ENCODE measurements around the gene MDM1.

Gene MDM1

GRCh38 chr12:68327896-68328295, 4.3 kb downstream of the MDM1 start:
- no peak for TF ChIP-seq CTCF (conservative IDR thresholded peaks at IDR 0.05; ENCODE audit: low read depth)
- CTCF ChIA-PET, result interaction anchor here (0.8 kb wide), 1 partner anchor 8 kb away, joined by 3 read pairs; no protein-coding TSS in a partner anchor
- no peak for DNase-seq (ENCODE audit: low spot score)
- POLR2A ChIA-PET (ENCODE audit: low non-redundant PET), result no interaction called here
- no peak overlapping the region for H3K27ac ChIP-seq

- ChIA-PET POLR2A (ENCODE audit: low non-redundant PET) (no interaction called here), CTCF (interaction anchor here (0.6 to 0.7 kb wide), 2 partner anchors 43 to 101 kb away, joined by 3 to 6 read pairs; partner anchors contain the start of gene IL26)
- TF ChIP-seq CTCF (conservative IDR thresholded peaks at IDR 0.05; ENCODE audit: low read depth), result no peak
- no peak for DNase-seq (ENCODE audit: low spot score)
- H3K27ac ChIP-seq, result no peak overlapping the region
These were observed 5.4 kb downstream of the MDM1 start for GRCh38 chr12:68326716-68327115.

GRCh38 chr12:68325966-68326365, 6.2 kb downstream of the MDM1 start:
- no peak overlapping the region for H3K27ac ChIP-seq
- TF ChIP-seq CTCF (conservative IDR thresholded peaks at IDR 0.05; ENCODE audit: low read depth), result no peak
- POLR2A ChIA-PET (ENCODE audit: low non-redundant PET), result no interaction called here
- CTCF ChIA-PET, result no interaction called here
- DNase-seq (ENCODE audit: low spot score), result no peak

GRCh38 chr12:68324531-68324930, 7.6 kb downstream of the MDM1 start:
- DNase-seq (ENCODE audit: low spot score), result no peak

GRCh38 chr12:68321140-68321539, 11.0 kb downstream of the MDM1 start:
- DNase-seq (ENCODE audit: low spot score), result no peak
- no peak overlapping the region for H3K27ac ChIP-seq
- no peak for TF ChIP-seq CTCF (conservative IDR thresholded peaks at IDR 0.05; ENCODE audit: low read depth)
- CTCF ChIA-PET, result interaction anchor here (0.8 to 1.1 kb wide), 3 partner anchors 90 to 162 kb away, joined by 3 to 4 read pairs (median 3); no protein-coding TSS in a partner anchor
- POLR2A ChIA-PET (ENCODE audit: low non-redundant PET), result no interaction called here

More at GRCh38 chr12:68324531-68324930, 7.6 kb downstream of the MDM1 start:
- no peak for TF ChIP-seq CTCF (conservative IDR thresholded peaks at IDR 0.05; ENCODE audit: low read depth)
- no peak overlapping the region for H3K27ac ChIP-seq
- POLR2A ChIA-PET (ENCODE audit: low non-redundant PET), result no interaction called here
- CTCF ChIA-PET, result no interaction called here

- H3K27ac ChIP-seq, result no peak overlapping the region
- TF ChIP-seq CTCF (conservative IDR thresholded peaks at IDR 0.05; ENCODE audit: low read depth), result no peak
- POLR2A ChIA-PET (ENCODE audit: low non-redundant PET), result no interaction called here
These were observed 12.1 kb downstream of the MDM1 start for GRCh38 chr12:68319988-68320623.

More at GRCh38 chr12:68319988-68320623, 12.1 kb downstream of the MDM1 start:
- CTCF ChIA-PET, result interaction anchor here (0.6 to 1.1 kb wide), 4 partner anchors 8 to 280 kb away, joined by 3 read pairs; no protein-coding TSS in a partner anchor
- no peak for DNase-seq (ENCODE audit: low spot score)
